GM12873 (cell line): ENCODE results near the gene CCDC150.

Source experiments
- TF ChIP-seq, protein P1 (sequence below): IDR thresholded peaks from 2 replicates; pipeline ENCODE4 v1.5.1; 2012; ENCODE audit warnings: low read depth, mild to moderate bottlenecking, moderate library complexity, low read length, control low read depth; ENCODE audit not compliant: insufficient read depth; ENCODE audit errors: missing control alignments

Gene CCDC150

GRCh38 chr2:196685792-196686191 lies 46.3 kb downstream of the CCDC150 start:
- TF ChIP-seq, protein P1, sequence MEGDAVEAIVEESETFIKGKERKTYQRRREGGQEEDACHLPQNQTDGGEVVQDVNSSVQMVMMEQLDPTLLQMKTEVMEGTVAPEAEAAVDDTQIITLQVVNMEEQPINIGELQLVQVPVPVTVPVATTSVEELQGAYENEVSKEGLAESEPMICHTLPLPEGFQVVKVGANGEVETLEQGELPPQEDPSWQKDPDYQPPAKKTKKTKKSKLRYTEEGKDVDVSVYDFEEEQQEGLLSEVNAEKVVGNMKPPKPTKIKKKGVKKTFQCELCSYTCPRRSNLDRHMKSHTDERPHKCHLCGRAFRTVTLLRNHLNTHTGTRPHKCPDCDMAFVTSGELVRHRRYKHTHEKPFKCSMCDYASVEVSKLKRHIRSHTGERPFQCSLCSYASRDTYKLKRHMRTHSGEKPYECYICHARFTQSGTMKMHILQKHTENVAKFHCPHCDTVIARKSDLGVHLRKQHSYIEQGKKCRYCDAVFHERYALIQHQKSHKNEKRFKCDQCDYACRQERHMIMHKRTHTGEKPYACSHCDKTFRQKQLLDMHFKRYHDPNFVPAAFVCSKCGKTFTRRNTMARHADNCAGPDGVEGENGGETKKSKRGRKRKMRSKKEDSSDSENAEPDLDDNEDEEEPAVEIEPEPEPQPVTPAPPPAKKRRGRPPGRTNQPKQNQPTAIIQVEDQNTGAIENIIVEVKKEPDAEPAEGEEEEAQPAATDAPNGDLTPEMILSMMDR, result no peak

- TF ChIP-seq, protein P1, result no peak
Observed at GRCh38 chr2:196696423-196697079, 57.0 kb downstream of the CCDC150 start.

GRCh38 chr2:196697825-196698224 lies 58.3 kb downstream of the CCDC150 start:
- TF ChIP-seq, protein P1, result no peak

DNA sequence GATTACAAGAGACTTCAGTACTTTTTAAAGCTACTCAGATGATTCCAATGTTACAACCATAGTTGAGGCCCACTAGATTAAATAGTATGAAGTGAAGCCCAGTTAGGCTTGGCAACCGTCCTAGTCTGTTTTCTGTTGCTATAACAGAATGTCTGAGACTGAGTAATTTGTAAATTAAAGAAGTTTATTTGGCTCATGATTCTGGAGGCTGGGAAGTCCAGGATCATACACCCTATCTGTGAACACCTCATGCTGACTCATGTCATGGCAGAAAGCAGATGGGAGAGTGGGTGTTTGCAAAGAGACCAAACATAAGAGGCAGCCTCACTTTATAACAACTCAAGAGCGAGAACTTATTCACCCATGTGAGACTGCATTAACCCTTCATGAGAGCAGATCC lies 63.1 kb downstream of the CCDC150 start:
- TF ChIP-seq, protein P1, result no peak

- TF ChIP-seq, protein P1, result no peak
Observed at GRCh38 chr2:196703695-196704094, 64.2 kb downstream of the CCDC150 start.

DNA sequence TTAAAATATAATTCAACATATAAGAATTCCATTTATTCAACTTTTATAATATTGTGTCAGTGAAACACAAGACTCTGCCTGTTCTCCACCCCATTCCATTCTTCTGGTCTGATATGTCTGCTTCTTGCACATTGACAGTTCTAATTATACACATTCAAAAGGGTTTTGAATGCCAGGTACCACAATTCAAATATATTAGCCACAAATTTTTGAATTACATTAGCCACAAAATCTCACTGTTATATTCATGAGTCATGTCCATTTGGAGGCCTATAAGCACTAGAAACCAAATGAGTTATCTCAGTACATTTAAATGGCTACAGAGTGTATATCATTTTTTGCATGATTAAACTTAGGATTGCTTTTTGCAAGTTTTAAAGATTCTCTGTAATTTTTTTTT lies 72.1 kb downstream of the CCDC150 start:
- TF ChIP-seq, protein P1, result no peak

DNA sequence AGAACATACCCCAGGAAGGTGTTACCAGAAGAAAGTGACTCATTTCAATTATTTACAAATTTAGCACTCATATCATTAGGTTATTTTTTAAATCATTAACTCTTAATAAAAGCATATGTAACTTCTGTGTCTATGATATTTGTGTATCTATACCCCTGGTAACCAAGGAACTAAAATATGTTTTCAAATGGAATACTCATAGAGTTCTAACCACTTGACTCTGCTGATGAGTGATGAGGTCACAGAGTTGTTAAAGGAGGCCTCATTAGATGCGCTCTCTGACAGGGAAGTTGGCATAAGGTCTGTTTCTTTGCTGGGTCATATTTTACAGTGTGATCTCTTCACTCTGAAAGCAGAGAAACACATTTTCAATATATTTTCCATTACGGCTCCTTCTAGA lies 73.4 kb downstream of the CCDC150 start:
- TF ChIP-seq, protein P1, result no peak
